ENCODE measurements around the gene RUNX1.

GRCh38 chr21:34790834-34791233 is 258.3 kb downstream of the RUNX1 start:
- TF ChIP-seq FOSL1 (CRISPR knock-in tag; IDR thresholded peaks at IDR 0.05; ENCODE audit: borderline replicate concordance) (no peak), CTCF (CRISPR knock-in tag; IDR thresholded peaks at IDR 0.05) (no peak), ETV6 (CRISPR knock-in tag; conservative IDR thresholded peaks at IDR 0.05) (no peak), RAD21 (CRISPR knock-in tag; IDR thresholded peaks at IDR 0.05) (no peak), USF2 (IDR thresholded peaks at IDR 0.05; ENCODE audit: low read depth, low read length) (no peak), USF2 (CRISPR knock-in tag; IDR thresholded peaks at IDR 0.05; ENCODE audit: borderline replicate concordance) (no peak), CREM (IDR thresholded peaks at IDR 0.05) (no peak), CREM (CRISPR knock-in tag; IDR thresholded peaks at IDR 0.05) (no peak)

All from HepG2 (cell line).